SK-N-SH treated with all-trans-retinoic acid at 6 μM for 48 hours (cell line): Measurements from ENCODE around the gene PODNL1.

Experiments
- ESRRG ChIP-seq: fragments of 250-450 bp; sonication (Bioruptor Pico); IDR thresholded peaks from 2 replicates; pipeline ENCODE4 v1.6.1; 2021; ENCODE audit warnings: mild to moderate bottlenecking
- GLIS3 ChIP-seq: fragments of 250-450 bp; sonication (Bioruptor Pico); IDR thresholded peaks from 2 replicates; pipeline ENCODE4 v1.5.0; 2020; ENCODE audit warnings: mild to moderate bottlenecking, moderate library complexity
- POU6F1 ChIP-seq: fragments of 250-450 bp; sonication (Bioruptor Pico); IDR thresholded peaks from 2 replicates; pipeline ENCODE4 v1.8.0; 2021; ENCODE audit warnings: low read depth, mild to moderate bottlenecking, moderate library complexity, borderline replicate concordance
- PPARA ChIP-seq: fragments of 250-450 bp; sonication (Bioruptor Pico); IDR thresholded peaks from 2 replicates; pipeline ENCODE4 v1.5.0; 2020; ENCODE audit warnings: mild to moderate bottlenecking, borderline replicate concordance
- SNAI2 ChIP-seq: fragments of 250-450 bp; sonication (Bioruptor Pico); IDR thresholded peaks from 2 replicates; pipeline ENCODE4 v1.5.0; 2020; ENCODE audit warnings: mild to moderate bottlenecking, moderate library complexity
- TCF4 ChIP-seq: fragments of 250-450 bp; sonication (Bioruptor Pico); IDR thresholded peaks from 2 replicates; pipeline ENCODE4 v1.8.0; 2021; ENCODE audit warnings: mild to moderate bottlenecking, moderate library complexity, borderline replicate concordance
- ZFP3 ChIP-seq: fragments of 250-450 bp; sonication (Bioruptor Pico); IDR thresholded peaks from 2 replicates; pipeline ENCODE4 v1.5.0; 2020; ENCODE audit warnings: mild to moderate bottlenecking, moderate library complexity
- ZFP30 ChIP-seq: fragments of 450-650 bp; formaldehyde crosslinking; IDR thresholded peaks from 2 replicates; pipeline ENCODE4 v1.5.0; 2022; ENCODE audit warnings: mild to moderate bottlenecking, moderate library complexity
- ZNF565 ChIP-seq: fragments of 450-650 bp; formaldehyde crosslinking; conservative IDR thresholded peaks from 2 replicates; pipeline ENCODE4 v1.5.0; 2020; ENCODE audit warnings: low read depth, mild to moderate bottlenecking, moderate library complexity
- ZNF70 ChIP-seq: fragments of 450-650 bp; formaldehyde crosslinking; IDR thresholded peaks from 2 replicates; pipeline ENCODE4 v1.5.0; 2020; ENCODE audit warnings: mild to moderate bottlenecking, moderate library complexity

GRCh38 chr19:13986348-13986904 is 48.2 kb upstream of the PODNL1 start:
- TF ChIP-seq TCF4 (CRISPR knock-in tag) (no peak), ZFP3 (CRISPR knock-in tag) (no peak), POU6F1 (CRISPR knock-in tag) (no peak), GLIS3 (CRISPR knock-in tag) (0 out of 2 replicates have a peak, but pooled peaks have one; percentile 18), ZFP30 (CRISPR knock-in tag) (no peak), ZNF565 (CRISPR knock-in tag) (no peak), SNAI2 (CRISPR knock-in tag) (no peak), ZNF70 (CRISPR knock-in tag) (no peak), PPARA (no peak), ESRRG (CRISPR knock-in tag) (no peak)
